HG03565 (cell line): Measurements from ENCODE around the gene HYAL1.

ENCODE experiments used
- ATAC-seq: cut with Tn5 transposase; IDR thresholded peaks from one replicate; pipeline ENCODE4 v1.9.1; 2021; ENCODE audit warnings: mild to moderate bottlenecking, moderate library complexity; ENCODE audit not compliant: unreplicated experiment

Gene HYAL1, protein sequence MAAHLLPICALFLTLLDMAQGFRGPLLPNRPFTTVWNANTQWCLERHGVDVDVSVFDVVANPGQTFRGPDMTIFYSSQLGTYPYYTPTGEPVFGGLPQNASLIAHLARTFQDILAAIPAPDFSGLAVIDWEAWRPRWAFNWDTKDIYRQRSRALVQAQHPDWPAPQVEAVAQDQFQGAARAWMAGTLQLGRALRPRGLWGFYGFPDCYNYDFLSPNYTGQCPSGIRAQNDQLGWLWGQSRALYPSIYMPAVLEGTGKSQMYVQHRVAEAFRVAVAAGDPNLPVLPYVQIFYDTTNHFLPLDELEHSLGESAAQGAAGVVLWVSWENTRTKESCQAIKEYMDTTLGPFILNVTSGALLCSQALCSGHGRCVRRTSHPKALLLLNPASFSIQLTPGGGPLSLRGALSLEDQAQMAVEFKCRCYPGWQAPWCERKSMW

DNA sequence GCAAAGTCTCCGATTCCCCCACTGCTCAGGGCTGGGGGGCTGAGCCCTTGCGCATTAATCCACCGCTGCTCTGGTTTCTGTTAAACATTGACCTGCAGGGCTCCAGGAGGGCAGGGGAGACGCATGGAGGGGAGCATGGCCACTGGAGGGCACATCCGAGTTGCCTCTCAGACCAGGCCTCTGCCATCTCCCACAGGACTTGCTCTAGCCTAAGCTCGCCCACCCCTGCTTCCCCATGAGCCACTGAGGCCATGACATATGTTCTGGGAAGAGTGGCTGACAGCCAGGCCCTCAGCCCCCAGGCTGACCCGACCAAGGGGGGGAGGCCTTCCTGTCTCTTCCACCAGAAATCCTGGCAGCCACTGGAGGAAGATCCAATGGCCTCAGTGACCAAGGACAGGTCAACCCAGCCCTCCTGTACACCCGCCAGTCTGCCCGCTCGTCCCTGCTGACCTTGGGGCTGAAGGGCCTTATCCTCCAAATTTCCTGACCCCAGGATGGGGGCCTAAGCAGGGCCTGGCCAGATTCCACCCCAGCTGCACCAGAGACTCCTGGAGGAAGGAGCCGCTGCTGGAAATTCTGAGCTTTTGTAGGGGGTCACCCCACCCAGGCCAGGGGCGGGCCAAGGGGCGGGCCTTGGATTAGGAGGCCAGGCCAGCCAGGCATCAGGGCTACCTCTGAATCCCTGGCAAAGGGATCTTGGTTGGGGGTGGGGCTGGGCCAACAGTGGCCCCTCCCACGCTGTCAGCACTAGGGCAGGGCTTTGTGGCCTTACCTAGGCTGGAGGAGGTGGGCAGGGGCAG, at the start of gene HYAL1:
HYAL1 (minus strand) TSS at position 562 of the 803 bp plus-strand sequence. CDS start 618 bp downstream, outside the sequence.
- ATAC-seq, result no peak

DNA sequence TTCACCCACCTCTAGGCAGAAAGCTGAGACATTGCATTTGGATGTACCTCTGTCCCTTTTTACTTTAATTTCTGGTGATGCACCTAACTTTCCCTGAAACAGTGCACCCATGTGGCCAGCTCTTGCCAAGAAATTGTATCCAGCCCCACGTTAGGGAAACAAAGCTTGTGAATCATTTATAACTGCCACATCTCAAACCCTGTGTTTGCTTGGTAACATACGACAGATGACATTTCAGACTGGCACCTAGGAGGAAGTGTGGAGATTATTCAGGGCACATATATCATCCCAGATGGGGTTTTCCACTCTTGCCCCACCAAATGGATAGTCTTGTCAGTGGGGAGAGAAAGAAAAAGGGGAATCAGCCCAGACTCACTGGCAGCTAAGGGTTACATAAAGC, 49.4 kb upstream of the HYAL1 start:
- no peak for ATAC-seq

DNA sequence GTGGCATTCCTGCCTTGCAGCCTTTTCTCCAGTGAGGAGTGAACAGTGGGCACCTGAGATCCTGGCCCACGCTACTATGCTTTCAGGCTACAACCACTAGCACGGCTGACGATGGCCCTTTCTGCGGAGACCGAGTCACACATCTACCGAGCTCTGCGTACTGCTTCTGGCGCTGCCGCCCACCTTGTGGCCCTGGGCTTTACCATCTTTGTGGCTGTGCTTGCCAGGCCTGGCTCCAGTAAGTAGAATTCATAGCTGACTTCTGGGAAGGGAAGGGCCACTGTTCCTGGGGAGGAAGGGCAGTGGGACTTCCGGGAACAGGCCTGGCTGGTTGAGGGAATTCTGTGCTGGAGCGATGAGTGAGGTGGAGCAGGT, 47.9 kb upstream of the HYAL1 start:
- no peak for ATAC-seq

DNA sequence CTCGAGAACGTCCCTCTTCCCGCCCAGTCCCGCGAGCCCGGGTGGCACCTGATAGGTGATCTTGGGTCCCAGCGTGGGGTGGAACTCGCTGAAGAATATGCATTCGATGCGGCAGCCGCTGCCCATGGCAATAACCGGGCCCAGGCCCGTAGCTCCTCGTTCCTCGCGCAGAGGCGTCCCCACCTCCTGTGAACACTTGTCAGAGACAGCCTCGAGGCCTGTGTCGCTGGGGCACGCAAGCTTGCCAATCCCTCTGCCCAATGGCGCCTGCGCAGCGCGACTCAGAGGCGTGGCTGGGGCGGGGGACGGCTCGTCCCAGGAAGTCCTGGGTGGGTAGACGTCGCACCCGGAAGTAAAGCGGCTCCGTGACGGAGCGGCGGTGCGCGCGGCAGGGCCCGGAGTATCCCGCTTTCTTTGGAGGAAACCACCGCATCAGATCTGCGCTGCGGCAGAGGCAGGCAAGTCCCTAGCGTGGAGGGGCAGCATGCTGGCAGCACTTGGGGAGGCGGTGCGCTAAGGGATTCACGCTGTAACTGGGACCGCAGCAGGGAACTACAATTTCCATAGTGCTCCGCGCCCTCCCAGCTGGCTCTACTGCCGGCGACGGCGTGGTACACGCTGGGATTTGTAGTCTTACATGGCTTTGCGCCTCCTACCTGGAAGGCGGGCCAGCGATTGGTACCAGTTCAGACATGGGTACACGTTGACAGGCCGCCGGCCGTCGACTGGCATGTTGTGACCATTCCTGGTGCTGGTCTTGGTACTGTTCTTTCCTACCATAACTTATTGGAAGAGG, 47.4 kb upstream of the HYAL1 start, which contains the start of the genes CYB561D2 and NPRL2:
CYB561D2 (plus strand) TSS at position 336 of the 796 bp plus-strand sequence. CDS start 572 bp downstream, outside the sequence.
NPRL2 (minus strand) TSS at position 249 of the 796 bp plus-strand sequence; CDS start at position 126, 123 bp downstream.
- ATAC-seq, result peak; percentile 69

DNA sequence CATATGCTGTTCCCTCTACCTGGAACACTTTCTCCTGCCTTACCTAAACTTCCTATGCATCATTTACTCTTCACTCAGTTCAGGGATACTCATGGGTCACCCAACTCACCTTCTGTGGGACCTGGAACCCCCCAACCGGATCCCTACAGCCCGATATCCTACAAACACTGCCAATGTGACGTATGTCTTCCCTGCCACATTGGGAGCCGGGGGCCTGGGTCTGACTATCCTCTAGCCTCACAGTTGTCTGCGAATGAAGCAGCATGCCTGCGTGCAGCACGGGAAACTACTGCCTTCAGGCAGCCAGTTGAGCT, 46.8 kb upstream of the HYAL1 start:
- ATAC-seq, result no peak

DNA sequence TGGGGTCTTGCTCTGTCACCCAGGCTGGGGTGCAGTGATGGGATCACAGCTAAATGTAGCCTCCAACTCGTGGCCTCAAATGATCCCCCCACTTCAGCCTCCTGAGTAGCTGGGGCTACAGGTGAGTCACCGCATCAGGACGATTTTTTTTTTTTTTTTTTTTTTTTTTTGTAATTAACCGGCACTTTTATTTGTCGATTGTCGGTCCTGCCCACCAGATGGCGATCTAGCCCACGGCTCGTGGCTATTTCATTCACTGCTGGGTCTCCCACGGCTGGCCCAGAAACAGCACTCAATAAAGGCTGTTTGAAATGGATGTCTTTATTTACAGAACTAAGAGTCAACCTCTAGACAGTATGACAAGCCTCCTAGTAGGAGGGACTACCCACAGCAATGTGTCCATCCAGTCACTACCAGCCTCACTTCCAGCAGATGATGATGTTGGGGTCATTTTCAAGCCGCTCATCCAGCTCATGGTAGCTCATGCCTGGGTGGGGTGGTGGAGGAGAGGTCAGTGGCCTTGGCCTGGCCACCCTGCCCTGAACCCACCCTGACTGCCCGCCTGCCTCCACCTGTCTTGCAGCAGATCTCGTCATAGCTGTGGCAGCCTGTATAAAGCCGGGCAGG, 43.9 kb upstream of the HYAL1 start:
- ATAC-seq, result no peak

DNA sequence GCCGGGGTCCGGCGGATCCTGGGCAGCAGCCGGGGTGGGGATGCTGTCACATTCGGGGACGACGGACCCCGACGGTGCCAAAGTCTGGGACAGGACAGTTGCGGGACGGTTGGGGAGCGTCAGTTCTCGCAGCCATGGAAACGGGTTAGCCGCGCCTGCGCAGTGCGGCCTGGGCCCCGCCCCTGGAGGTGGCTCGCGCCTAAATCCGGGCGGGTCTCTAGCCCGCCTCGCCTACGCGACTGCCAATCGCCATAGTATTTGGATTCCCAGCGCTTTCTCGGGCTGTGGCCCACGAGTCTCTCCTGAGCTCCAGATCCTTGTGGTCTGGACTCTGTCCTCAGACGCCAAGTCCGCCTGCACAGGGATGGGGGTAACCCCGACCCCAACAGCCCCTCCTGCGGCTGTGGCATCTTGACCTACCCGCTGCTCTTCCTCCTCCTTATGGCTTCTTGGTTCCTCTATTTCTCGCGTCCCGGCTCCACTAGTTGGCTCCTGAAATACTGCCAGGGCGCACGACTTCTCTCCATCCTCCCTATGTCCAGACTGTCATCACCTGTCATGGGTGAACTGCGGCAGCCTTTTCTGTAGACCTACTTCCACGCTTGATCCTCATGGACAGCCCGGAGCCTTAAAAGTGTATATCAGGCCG, 42.3 kb upstream of the HYAL1 start, which contains the start of gene ZMYND10:
ZMYND10 (minus strand) TSS at position 147 of the 649 bp plus-strand sequence. CDS start 153 bp downstream, outside the sequence.
- ATAC-seq, result no peak

DNA sequence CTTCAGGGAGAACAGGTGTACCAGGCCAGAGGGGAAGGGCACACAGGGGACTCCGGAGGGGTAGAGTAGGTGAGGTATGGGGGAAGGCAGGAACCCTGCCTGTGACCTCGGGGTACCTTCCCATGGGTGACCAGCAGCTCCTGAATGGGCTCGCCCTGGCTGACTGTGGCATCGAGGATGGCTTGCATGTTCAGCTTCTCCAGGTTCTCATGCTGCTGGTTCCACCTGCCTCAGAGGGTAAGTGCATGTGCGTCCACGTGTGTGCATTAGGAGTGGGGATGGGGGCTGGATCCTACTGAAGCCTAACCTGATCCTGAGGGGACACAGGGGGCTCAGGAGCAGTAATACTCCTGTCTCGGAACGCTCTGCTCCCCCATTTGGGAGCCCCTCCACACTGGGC, 41.6 kb upstream of the HYAL1 start:
- ATAC-seq, result no peak

DNA sequence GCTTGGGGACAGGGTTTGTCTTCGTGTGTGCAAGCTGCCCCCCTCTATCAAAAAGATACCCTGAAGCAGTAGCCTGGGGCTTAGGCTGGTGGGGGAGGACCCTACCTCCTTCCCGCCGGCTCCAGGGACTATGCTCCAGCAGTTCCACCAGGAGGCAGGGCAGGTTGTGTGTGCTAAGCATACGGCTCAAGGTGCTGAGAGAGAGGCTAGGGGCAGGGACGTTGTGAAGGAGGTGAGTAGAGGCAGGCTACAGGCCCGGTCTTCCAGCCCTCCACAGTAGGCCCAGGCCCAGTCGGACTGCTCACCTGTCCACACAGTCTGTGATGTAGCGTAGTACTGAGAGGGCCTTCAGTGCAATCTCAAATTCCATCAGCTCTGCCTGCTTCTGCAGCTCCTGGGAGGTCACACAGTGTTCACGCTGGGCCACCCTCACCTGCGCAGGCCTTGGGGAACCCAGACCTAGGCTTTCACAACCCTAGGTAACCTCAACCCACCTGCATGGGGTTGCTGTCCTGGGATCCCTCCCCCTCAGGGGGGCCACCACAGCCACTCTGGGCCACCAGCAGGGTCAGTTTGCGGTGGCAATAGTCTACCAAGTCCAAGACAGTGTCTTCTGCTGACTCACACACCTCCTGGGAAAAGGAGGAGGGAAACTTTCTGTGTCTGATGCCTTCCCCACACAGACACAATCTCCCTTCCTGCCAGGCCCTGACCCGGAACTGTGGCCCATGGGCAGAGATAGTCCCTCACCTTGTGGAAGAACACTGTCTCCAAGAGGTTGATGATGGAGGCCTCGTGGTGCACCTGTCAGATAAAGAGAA, 39.6 kb upstream of the HYAL1 start:
- no peak for ATAC-seq

DNA sequence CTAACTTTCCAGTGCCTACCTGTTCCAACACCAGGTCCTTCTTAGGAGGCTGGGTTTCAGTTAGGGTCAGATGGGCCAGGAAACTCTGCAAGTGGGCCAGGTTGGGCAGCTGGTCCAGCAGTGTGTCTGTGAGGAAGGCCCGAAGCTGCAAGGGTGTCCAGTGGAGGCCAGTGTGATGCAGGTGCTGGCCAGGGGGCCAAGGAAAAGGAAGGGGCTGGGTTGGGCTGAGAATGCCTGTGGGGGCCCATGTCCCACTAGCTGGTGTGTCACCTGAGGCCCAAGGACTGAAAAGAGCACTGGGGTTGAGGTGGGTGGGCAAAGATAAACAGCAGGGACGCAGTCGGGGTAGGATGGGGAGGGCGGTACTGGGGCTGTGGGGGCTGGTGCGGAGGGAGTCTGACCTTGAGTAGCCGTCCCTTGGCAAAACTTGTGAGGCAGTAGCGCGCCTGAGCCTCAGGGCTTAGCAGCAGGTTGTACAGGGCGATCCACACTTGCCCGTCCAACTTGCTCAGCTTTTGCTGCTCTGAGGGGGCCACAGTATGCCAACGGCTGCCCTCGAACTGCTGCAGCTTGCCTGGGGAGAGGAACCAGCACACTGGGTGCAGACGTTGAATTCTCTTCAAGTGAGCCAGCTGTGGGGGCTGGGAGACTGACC, 38.7 kb upstream of the HYAL1 start:
- ATAC-seq, result no peak

DNA sequence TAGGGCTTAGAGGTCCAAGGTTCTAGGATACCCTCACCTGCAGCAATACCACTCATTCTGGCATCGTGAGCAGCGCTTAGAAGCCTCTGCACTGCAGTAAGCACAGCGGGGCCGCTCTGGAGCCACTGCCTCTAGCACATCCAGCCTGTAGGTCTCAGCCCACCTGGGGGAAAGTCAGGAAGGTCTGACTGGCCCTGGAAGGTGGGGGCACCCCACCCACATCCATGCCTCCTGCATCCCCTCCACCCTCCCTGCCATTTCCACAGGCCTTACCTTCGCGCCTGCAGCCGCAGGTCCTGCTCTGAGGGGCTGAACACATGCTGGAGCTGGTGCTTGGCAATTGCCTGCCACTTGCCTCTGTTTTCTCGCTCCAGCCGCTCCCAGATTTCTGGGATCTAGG, 38.2 kb upstream of the HYAL1 start:
- no peak for ATAC-seq

DNA sequence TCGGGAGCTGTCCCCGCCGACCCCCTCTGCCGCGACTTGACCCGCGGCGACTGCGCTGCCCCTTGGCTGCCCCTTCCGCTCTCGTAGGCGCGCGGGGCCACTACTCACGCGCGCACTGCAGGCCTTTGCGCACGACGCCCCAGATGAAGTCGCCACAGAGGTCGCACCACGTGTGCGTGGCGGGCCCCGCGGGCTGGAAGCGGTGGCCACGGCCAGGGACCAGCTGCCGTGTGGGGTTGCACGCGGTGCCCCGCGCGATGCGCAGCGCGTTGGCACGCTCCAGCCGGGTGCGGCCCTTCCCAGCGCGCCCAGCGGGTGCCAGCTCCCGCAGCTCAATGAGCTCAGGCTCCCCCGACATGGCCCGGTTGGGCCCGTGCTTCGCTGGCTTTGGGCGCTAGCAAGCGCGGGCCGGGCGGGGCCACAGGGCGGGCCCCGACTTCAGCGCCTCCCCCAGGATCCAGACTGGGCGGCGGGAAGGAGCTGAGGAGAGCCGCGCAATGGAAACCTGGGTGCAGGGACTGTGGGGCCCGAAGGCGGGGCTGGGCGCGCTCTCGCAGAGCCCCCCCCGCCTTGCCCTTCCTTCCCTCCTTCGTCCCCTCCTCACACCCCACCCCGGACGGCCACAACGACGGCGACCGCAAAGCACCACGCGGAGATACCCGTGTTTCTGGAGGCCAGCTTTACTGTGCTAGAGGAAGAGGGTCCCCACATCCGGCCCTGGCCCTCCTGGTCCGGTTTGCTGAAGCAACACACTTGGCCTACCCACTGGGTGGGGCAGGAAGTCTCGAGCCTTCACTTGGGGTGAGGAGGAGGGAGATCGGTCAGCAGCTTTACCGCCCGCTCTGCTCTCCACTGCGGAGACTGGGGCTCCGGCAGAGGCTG, 37.3 kb upstream of the HYAL1 start, which contains the start of gene RASSF1:
RASSF1 (minus strand) TSS at position 389 of the 882 bp plus-strand sequence; CDS start at position 358, 31 bp downstream.
- ATAC-seq, result no peak

DNA sequence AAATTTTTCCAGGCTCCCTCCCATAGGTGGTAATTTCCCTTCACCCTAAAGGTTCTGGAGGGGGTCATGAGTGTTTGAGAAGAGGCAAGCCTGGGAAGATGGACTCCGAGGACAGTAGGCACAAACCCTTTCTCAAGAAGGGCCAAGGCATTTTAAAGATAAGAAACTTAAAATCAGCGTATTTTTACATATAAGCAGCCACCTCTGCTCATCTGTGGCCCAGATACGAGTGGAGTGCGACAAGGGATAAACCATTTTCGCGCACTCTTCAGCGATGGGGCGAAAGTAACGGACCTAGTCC, 36.7 kb upstream of the HYAL1 start:
- ATAC-seq, result no peak

DNA sequence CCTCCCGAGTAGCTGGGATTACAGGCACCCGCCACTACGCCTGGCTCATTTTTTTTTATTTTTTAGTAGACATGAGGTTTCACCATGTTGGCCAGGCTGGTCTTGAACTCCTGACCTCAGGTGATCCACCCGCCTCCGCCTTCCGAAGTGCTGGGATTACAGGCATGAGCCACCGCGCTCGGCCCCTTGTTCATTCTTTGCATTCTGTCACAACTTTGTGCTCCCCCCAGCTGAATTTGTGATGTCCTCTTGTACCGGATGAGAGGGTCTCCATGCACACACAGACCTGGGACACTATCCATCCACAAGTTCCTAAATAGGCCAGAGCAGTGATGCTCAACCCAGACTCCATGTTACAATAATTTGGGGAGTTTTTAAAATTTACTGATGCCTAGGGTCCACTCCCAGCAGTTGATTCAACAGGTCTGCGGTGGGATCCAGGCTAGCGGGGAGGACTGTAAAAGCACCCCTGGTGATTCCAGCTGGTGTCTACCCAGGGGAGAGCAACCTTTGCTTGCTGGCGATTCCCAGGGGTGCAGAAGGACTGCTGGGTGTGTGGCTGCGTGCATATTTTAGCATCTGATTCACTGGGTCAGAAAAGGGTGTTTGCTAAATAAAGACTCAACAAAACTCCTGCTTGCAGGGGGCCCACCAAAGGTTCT, 36.2 kb upstream of the HYAL1 start:
- no peak for ATAC-seq

DNA sequence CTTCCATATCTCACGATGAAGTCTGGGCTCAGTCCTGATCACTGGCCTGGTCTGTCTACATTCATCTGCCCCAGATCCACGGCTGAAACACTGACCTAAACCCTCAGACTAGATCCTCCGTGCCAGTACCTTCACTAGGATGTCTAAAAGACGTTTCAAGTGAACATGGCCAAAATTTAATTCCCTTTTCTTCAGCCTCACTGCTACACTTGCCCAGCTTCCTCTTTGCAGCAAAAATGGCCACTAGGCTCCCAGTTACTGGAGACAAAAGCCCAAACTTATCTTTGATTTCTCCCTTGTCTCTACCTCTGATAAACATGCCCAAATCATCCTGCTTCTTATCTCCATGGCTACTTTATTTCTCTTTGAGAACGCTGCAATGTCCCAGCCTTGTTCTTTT, 35.6 kb upstream of the HYAL1 start:
- ATAC-seq, result no peak

DNA sequence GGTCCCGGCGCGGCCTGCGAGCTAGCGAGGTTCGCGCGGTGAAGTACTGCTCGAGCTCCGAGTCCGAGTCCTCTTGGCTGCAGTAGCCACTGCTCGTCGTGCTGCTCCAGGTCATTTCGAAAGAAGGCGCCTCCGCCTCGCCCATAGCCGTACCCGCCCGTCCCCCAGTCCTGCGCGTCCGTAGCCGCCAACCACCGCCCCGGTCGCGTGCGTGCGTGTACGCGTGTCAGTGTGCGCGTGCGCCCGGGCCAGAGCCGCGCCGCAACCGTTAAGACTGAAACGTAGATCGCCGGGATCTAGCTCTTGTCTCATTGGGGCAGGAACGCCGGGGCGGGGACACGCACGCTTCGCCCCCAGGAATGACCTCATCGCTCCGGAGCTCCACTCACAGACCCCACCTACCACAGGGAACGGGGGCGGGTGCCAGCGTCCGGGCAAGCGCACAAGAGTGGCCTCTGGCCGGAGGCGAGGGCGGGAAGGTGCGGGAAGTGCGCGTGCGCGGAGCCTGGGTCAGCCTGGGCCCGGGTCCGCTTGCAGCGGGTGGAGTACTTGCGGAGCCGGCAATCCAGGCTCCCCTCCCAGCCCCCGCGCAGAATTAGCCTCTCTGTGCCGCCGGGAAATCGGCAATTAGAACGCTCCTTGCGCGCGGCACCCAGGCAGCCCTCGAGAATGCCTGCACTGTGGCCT, 33.9 kb upstream of the HYAL1 start:
- ATAC-seq, result peak; percentile 68
